AG04450 (cell line): Measurements from ENCODE around the gene GLRX. TPM values are rescaled to one million over a fixed set of nuclear protein-coding genes. Genes with fewer than 3 reads are reported as not detected.
"Not testable (repeated sequence)": the region's sequence is repeated elsewhere in the genome, so short reads cannot be mapped to it uniquely, and the experiment has no call there.

Experiments
- CTCF ChIA-PET: fragments of 300-600, 350-600 bp; formaldehyde crosslinking; extraction: SDS; loops from one replicate; lab custom pipeline; 2022; ENCODE audit warnings: antibody characterized with exemption, inconsistent platforms; lab: Charles Lee
- POLR2A ChIA-PET: fragments of 350-600 bp; formaldehyde crosslinking; extraction: SDS; loops from one replicate; lab custom pipeline; 2021; ENCODE audit warnings: antibody characterized with exemption, inconsistent platforms; lab: Yijun Ruan, JAX
- DNase-seq: peaks from one replicate; pipeline ENCODE4 v3.0.0-alpha.2; 2011; ENCODE audit warnings: low read depth, low spot score
- H3K27ac ChIP-seq: one replicate; pipeline ENCODE4 v1.5.1; 2012; ENCODE audit warnings: low read depth, low read length, control low read depth
- H3K27me3 ChIP-seq: one replicate; pipeline ENCODE4 v1.6.0; 2012; ENCODE audit warnings: low read length; ENCODE audit not compliant: control insufficient read depth, insufficient read depth
- H3K4me3 ChIP-seq: 2 replicates; pipeline ENCODE4 v1.5.1; 2011; ENCODE audit warnings: mild to moderate bottlenecking, low read depth, low read length, control low read depth
- H3K9me3 ChIP-seq: 2 replicates; pipeline ENCODE4 v1.5.1; 2012; ENCODE audit warnings: low read length; ENCODE audit not compliant: control insufficient read depth, insufficient read depth
- polyA plus RNA-seq: library from polyadenylated mRNA; depleted of rRNA; stranded (reverse); fragments of >200 nt; gene quantifications from 2 replicates; pipeline ENCODE4 v1.2.3, GENCODE V29; 2011
- TF ChIP-seq, protein P1 (sequence below): IDR thresholded peaks from 2 replicates; pipeline ENCODE4 v1.5.1; 2011; ENCODE audit warnings: low read depth, low read length, control low read depth, inconsistent platforms

Gene GLRX
- polyA plus RNA-seq, 1 experiment, result 233 TPM

DNA sequence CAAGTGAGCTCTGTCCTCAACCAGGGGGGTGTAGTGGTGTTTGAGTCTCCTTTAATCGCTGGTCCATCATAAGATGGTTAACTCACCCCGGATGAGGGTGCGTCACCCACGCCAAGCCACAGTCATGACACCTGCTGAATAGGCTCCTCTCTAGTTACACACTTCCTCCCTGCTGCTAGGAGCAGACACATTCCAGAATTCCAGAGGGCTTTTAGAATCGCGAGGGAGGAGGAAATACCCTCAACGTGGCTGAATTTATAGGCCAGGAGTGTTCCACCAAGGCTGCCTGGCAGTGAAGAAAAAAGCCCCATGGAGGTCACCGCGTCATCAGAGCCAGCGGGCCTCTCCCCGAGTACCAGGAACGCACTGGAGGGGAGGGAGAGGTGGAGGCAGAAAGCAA lies 5.1 kb downstream of the GLRX start:
- Histone ChIP-seq H3K9me3 (no peaks in the 10 kb centered on the region), H3K4me3 (no peak overlapping the region; the same call in 1 of the 2 replicates), H3K27ac (peak overlapping the region; percentile 11), H3K27me3 (no peaks in the 10 kb centered on the region)
- DNase-seq, result no peak
- TF ChIP-seq, protein P1, sequence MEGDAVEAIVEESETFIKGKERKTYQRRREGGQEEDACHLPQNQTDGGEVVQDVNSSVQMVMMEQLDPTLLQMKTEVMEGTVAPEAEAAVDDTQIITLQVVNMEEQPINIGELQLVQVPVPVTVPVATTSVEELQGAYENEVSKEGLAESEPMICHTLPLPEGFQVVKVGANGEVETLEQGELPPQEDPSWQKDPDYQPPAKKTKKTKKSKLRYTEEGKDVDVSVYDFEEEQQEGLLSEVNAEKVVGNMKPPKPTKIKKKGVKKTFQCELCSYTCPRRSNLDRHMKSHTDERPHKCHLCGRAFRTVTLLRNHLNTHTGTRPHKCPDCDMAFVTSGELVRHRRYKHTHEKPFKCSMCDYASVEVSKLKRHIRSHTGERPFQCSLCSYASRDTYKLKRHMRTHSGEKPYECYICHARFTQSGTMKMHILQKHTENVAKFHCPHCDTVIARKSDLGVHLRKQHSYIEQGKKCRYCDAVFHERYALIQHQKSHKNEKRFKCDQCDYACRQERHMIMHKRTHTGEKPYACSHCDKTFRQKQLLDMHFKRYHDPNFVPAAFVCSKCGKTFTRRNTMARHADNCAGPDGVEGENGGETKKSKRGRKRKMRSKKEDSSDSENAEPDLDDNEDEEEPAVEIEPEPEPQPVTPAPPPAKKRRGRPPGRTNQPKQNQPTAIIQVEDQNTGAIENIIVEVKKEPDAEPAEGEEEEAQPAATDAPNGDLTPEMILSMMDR, result no peak
- POLR2A ChIA-PET, result no interaction called here
- CTCF ChIA-PET, result interaction anchor here (0.5 to 2.7 kb wide), 4 partner anchors 29 to 265 kb away, joined by 3 to 6 read pairs (median 3); no protein-coding TSS in a partner anchor

DNA sequence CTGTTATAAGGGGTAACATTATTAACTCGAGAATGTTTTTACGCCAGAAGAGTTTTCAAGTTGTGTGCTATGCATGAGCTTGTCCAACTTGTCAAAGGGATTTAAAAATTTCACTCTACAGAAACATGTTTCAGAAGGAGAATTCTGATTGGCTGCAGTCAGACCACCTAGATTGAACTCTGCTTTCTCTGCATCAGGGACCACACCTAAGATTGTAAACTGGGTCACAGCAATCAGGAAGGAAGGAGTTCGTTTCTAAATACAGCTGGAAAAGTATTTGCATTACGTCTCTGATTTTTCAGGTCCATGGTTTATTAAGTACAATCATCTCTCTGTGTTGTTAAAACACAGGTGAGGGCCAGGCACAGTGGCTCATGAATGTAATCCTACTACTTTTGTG lies 5.8 kb downstream of the GLRX start:
- H3K27me3 ChIP-seq, result no peaks in the 10 kb centered on the region
- H3K9me3 ChIP-seq, result no peaks in the 10 kb centered on the region
- TF ChIP-seq, protein P1, result no peak
- DNase-seq, result no peak
- ChIA-PET POLR2A (no interaction called here), CTCF (interaction anchor here (2.7 kb wide), 1 partner anchor 35 kb away, joined by 6 read pairs; no protein-coding TSS in a partner anchor)
- no peak overlapping the region for H3K4me3 ChIP-seq
- H3K27ac ChIP-seq, result no peak overlapping the region

DNA sequence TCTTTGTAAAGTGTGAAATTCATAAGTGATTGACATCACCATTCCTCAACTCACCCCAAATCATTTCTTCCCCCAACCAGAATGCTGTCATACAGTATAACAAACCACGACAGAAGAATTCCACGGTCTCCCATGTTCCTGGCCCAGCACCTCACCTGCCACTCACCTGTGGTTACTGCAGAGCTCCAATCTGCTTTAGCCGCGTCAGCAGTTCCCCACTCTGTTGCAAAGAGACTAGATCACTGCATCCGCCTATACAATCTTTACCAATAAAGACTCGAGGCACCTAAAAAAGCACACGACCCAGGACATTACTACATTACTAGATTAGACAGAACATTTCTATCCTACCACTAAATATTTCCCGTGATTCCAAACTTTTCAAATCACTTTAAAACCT lies 6.2 kb downstream of the GLRX start:
- Histone ChIP-seq H3K27me3 (no peaks in the 10 kb centered on the region), H3K27ac (no peak overlapping the region), H3K4me3 (no peak overlapping the region), H3K9me3 (no peaks in the 10 kb centered on the region)
- TF ChIP-seq, protein P1, result no peak
- DNase-seq, result no peak
- CTCF ChIA-PET, result interaction anchor here (2.7 kb wide), 1 partner anchor 35 kb away, joined by 6 read pairs; no protein-coding TSS in a partner anchor
- POLR2A ChIA-PET, result no interaction called here

DNA sequence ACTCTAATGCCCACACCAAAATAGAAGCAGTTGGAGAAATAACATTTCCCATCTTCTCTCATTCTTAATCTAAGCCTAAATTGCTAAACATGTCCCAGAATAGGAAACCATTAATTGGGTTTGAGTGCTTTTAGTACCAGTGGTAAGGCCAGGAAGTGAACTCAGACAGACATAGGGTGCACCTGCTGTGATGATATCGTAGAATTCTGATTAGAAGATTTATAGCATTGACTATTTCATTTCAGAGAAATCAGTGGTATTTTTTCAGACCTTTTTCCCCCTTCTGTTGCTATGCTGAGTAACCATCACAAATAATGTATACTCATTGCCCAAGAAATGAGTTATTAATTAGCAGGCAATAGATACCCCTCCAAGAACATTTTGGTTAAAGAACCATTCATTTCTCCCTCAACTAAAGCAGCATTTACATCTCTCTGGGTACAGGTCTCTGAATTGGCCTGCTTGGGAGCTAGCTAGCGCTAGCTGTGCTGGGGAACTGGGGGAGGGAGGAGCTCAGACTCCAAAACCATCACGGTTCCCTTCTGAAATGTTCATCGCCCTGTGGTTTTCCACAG lies 7.3 kb downstream of the GLRX start:
- ChIA-PET CTCF (interaction anchor here (3.3 kb wide), 1 partner anchor 34 kb away, joined by 13 read pairs; no protein-coding TSS in a partner anchor), POLR2A (no interaction called here)
- Histone ChIP-seq H3K27me3 (no peaks in the 10 kb centered on the region), H3K9me3 (no peaks in the 10 kb centered on the region), H3K27ac (no peak overlapping the region), H3K4me3 (no peak overlapping the region)
- TF ChIP-seq, protein P1, result no peak
- no peak for DNase-seq

DNA sequence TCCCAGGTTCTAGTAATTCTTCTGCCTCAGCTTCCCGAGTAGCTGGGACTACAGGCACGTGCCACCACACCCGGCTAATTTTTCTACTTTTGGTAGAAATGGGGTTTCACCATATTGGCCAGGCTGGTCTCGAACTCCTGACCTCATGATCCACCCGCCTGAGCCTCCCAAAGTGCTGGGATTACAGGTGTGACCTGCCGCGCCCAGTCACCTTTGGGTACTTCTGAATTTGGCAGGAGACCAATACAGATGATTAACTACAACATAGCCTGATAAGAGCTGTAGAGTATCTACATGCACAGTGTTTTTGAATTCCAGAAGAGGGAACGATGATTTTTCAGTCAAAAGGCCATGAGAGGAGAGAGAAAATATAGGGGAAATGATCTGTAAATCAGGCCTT lies 9.5 kb downstream of the GLRX start:
- CTCF ChIA-PET, result interaction anchor here (3.3 kb wide), 1 partner anchor 32 kb away, joined by 13 read pairs; no protein-coding TSS in a partner anchor
- not testable (repeated sequence) for H3K27ac ChIP-seq, DNase-seq, H3K9me3 ChIP-seq, H3K27me3 ChIP-seq, H3K4me3 ChIP-seq
- POLR2A ChIA-PET, result interaction anchor here (1.2 kb wide), 1 partner anchor 10 kb away, joined by 5 read pairs; the partner anchor contains the start of gene GLRX
